HL-60 (cell line): ENCODE data around the gene RB1.

ENCODE experiments used
- DNase-seq, 2 experiments: peaks; one replicate each; pipeline ENCODE4 v3.0.0-alpha.2; 2010 to 2020; ENCODE audit warnings: low read depth in 1 of 2, low spot score in 1 of 2
- H3K27ac ChIP-seq: fragments of 250-450 bp; sonication (Bioruptor Pico); replicated peaks from 2 replicates; pipeline ENCODE4 v1.5.1; 2020; ENCODE audit warnings: mild to moderate bottlenecking, moderate library complexity
- H3K27me3 ChIP-seq: fragments of 250-450 bp; sonication (Bioruptor Pico); 2 replicates; pipeline ENCODE4 v1.5.1; 2021; ENCODE audit warnings: mild to moderate bottlenecking, moderate library complexity; ENCODE audit not compliant: insufficient read depth, poor library complexity, severe bottlenecking
- H3K4me3 ChIP-seq: replicated peaks from 2 replicates; pipeline ENCODE4 v1.5.1; 2011; ENCODE audit warnings: mild to moderate bottlenecking, control low read depth, low read length; ENCODE audit not compliant: insufficient read depth
- CTCF ChIP-seq: IDR thresholded peaks from one replicate; pipeline ENCODE4 v1.5.1; 2011; ENCODE audit warnings: low read length, control low read depth, inconsistent platforms; ENCODE audit not compliant: insufficient read depth
- GABPA ChIP-seq: IDR thresholded peaks from 2 replicates; pipeline ENCODE4 v1.6.1; 2012; ENCODE audit warnings: low read depth
- POLR2AphosphoS5 ChIP-seq: IDR thresholded peaks from 2 replicates; pipeline ENCODE4 v1.6.1; 2012; ENCODE audit warnings: low read depth
- REST ChIP-seq: IDR thresholded peaks from 2 replicates; pipeline ENCODE4 v1.6.1; 2012; ENCODE audit warnings: low read depth; ENCODE audit not compliant: insufficient replicate concordance
- SPI1 ChIP-seq: IDR thresholded peaks from 2 replicates; pipeline ENCODE4 v1.6.1; 2012; ENCODE audit warnings: low read depth, mild to moderate bottlenecking, borderline replicate concordance

RB1 gene

GRCh38 chr13:48457578-48458242 is 154.2 kb downstream of the RB1 start:
- no peak for DNase-seq
- Histone ChIP-seq H3K4me3 (no peak overlapping the region), H3K27me3 (no peaks in the 10 kb centered on the region), H3K27ac (no peak overlapping the region)
- TF ChIP-seq SPI1 (no peak), CTCF (no peak), REST (no peak), POLR2AphosphoS5 (no peak), GABPA (no peak)

GRCh38 chr13:48475230-48475629 is 171.7 kb downstream of the RB1 start:
- no peak overlapping the region for H3K4me3 ChIP-seq
- DNase-seq: no peak
- no peaks in the 10 kb centered on the region for H3K27me3 ChIP-seq
- H3K27ac ChIP-seq: no peak overlapping the region
- no peak for TF ChIP-seq GABPA
- TF ChIP-seq CTCF: no peak
- no peak for TF ChIP-seq POLR2AphosphoS5
- TF ChIP-seq SPI1: no peak
- TF ChIP-seq REST: no peak

- H3K4me3 ChIP-seq: no peak overlapping the region
- TF ChIP-seq GABPA (no peak), SPI1 (peak; percentile 82)
- H3K27me3 ChIP-seq: no peaks in the 10 kb centered on the region
- no peak overlapping the region for H3K27ac ChIP-seq
- DNase-seq: peak in 1 of 2 experiments; percentile 28
Measured at GRCh38 chr13:48476215-48476614, 172.7 kb downstream of the RB1 start.

- no peaks in the 10 kb centered on the region for H3K27me3 ChIP-seq
- H3K4me3 ChIP-seq: no peak overlapping the region
- no peak overlapping the region for H3K27ac ChIP-seq
- no peak for DNase-seq
- no peak for TF ChIP-seq GABPA
- no peak for TF ChIP-seq REST
- TF ChIP-seq CTCF: no peak
- TF ChIP-seq SPI1: no peak
- TF ChIP-seq POLR2AphosphoS5: no peak
Measured at GRCh38 chr13:48476686-48477085, 173.1 kb downstream of the RB1 start.
